Peyer's patch (tissue), 4 donors: ENCODE measurements around the gene LAMC1. TPM values are rescaled to one million over a fixed set of nuclear protein-coding genes. Genes with fewer than 3 reads are reported as not detected.

Experiments used
- DNase-seq, 3 donors: peaks; one replicate each; pipeline ENCODE4 v3.0.0-alpha.2; 2017 to 2019
- H3K27ac ChIP-seq, 4 donors: fragments of 200-600 bp; sonication (generic); one replicate each; pipeline ENCODE4 v1.5.1; 2016 to 2019
- H3K27me3 ChIP-seq, 2 donors: fragments of 200-600 bp; sonication (generic); one replicate each; pipeline ENCODE4 v1.5.1; 2019
- H3K36me3 ChIP-seq, 3 donors: fragments of 200-600 bp; sonication (generic); one replicate each; pipeline ENCODE4 v1.5.1; 2016 to 2019
- H3K4me1 ChIP-seq, 4 donors: fragments of 200-600 bp; sonication (generic); one replicate each; pipeline ENCODE4 v1.5.1; 2016 to 2019
- H3K4me3 ChIP-seq, 4 donors: fragments of 200-600 bp; sonication (generic); 1 replicate in 3 of 4; 2 replicates in 1 of 4; pipeline ENCODE4 v1.5.1; 2016 to 2019; ENCODE audit warnings: mild to moderate bottlenecking in 1 of 4
- H3K9me3 ChIP-seq, 4 donors: fragments of 200-600 bp; sonication (generic); one replicate each; pipeline ENCODE4 v1.5.1; 2016 to 2019; ENCODE audit warnings: mild to moderate bottlenecking in 1 of 4
- CTCF ChIP-seq, 6 experiments: fragments of 450-650 bp in 4 of 6; fragments of 200-600 bp in 2 of 6; sonication (generic) in 1 of 6; IDR thresholded peaks; one replicate each; pipeline ENCODE4 v1.5.1; 2017 to 2019; ENCODE audit warnings: antibody characterized with exemption in 6 of 6, mild to moderate bottlenecking in 3 of 6, moderate library complexity in 1 of 6
- POLR2A ChIP-seq, 2 donors: fragments of 450-650 bp; IDR thresholded peaks; one replicate each; pipeline ENCODE4 v1.5.1; 2017; ENCODE audit warnings: antibody characterized with exemption in 2 of 2, mild to moderate bottlenecking in 2 of 2, moderate library complexity in 2 of 2
- total RNA-seq, 4 donors: library from RNA; depleted of rRNA; stranded (reverse); fragments of >200 nt; gene quantifications; one replicate each; pipeline ENCODE4 v1.1.0, GENCODE V29; 2016

Gene LAMC1
- total RNA-seq, 4 donors from 2014 or later, result 46.4 to 291 (median 121) TPM

GRCh38 chr1:183114441-183114840 is 91.2 kb downstream of the LAMC1 start:
- Histone ChIP-seq H3K4me3 (no peak overlapping the region), H3K4me1 (no peaks in the 10 kb centered on the region), H3K9me3 (no peaks in the 10 kb centered on the region), H3K36me3 (peaks cover 0 to 40% (median 2%) of the 10 kb centered on the region in 3 donors), H3K27ac (no peak overlapping the region), H3K27me3 (no peaks in the 10 kb centered on the region)
- no peak for DNase-seq
- TF ChIP-seq POLR2A (IDR thresholded peaks at IDR 0.05) (no peak), CTCF (IDR thresholded peaks at IDR 0.05) (no peak)

- peaks cover 0 to 37% (median 2%) of the 10 kb centered on the region in 3 donors for H3K36me3 ChIP-seq
- DNase-seq, result no peak
- H3K27ac ChIP-seq, result no peak overlapping the region
- H3K4me1 ChIP-seq, result no peaks in the 10 kb centered on the region
- H3K9me3 ChIP-seq, result no peaks in the 10 kb centered on the region
- no peaks in the 10 kb centered on the region for H3K27me3 ChIP-seq
- no peak overlapping the region for H3K4me3 ChIP-seq
- no peak for TF ChIP-seq CTCF (IDR thresholded peaks at IDR 0.05)
- TF ChIP-seq POLR2A (IDR thresholded peaks at IDR 0.05), result no peak
Observed at GRCh38 chr1:183116416-183116815, 93.2 kb downstream of the LAMC1 start.

- H3K9me3 ChIP-seq, result no peaks in the 10 kb centered on the region
- H3K27me3 ChIP-seq, result no peaks in the 10 kb centered on the region
- TF ChIP-seq CTCF (IDR thresholded peaks at IDR 0.05) (no peak), POLR2A (IDR thresholded peaks at IDR 0.05) (no peak)
- no peak overlapping the region for H3K4me3 ChIP-seq
- DNase-seq, result no peak
- no peak overlapping the region for H3K27ac ChIP-seq
- peaks cover 0 to 6% (median 0%) of the 10 kb centered on the region in 4 donors for H3K4me1 ChIP-seq
- H3K36me3 ChIP-seq, result peaks cover 0 to 58% (median 2%) of the 10 kb centered on the region in 3 donors
Observed at GRCh38 chr1:183121609-183122008, 98.4 kb downstream of the LAMC1 start.

GRCh38 chr1:183124259-183124658 is 101.0 kb downstream of the LAMC1 start:
- DNase-seq, result peak in 2 of 3 donors; percentile 26 to 67
- no peak for TF ChIP-seq POLR2A (IDR thresholded peaks at IDR 0.05)
- TF ChIP-seq CTCF (IDR thresholded peaks at IDR 0.05), result no peak
- Histone ChIP-seq H3K4me3 (no peak overlapping the region), H3K27me3 (no peaks in the 10 kb centered on the region), H3K4me1 (peaks cover 0 to 6% (median 0%) of the 10 kb centered on the region in 4 donors), H3K27ac (no peak overlapping the region), H3K36me3 (peaks cover 0 to 52% (median 0%) of the 10 kb centered on the region in 3 donors), H3K9me3 (no peaks in the 10 kb centered on the region)

GRCh38 chr1:183125279-183125999 is 102.2 kb downstream of the LAMC1 start:
- H3K27me3 ChIP-seq, result no peaks in the 10 kb centered on the region
- peaks cover 0 to 6% (median 0%) of the 10 kb centered on the region in 4 donors for H3K4me1 ChIP-seq
- no peak for DNase-seq
- TF ChIP-seq CTCF (IDR thresholded peaks at IDR 0.05), result no peak
- TF ChIP-seq POLR2A (IDR thresholded peaks at IDR 0.05), result no peak
- no peaks in the 10 kb centered on the region for H3K9me3 ChIP-seq
- no peak overlapping the region for H3K4me3 ChIP-seq
- peaks cover 0 to 48% (median 0%) of the 10 kb centered on the region in 3 donors for H3K36me3 ChIP-seq
- H3K27ac ChIP-seq, result peak overlapping the region in 3 of 4 donors; percentile 6 to 55 (median 22)
